SK-N-SH (cell line): ENCODE measurements around the gene DELE1. TPM values are rescaled to one million over a fixed set of nuclear protein-coding genes. Genes with fewer than 3 reads are reported as not detected.

Experiments
- CTCF ChIA-PET: fragments of 300-600, 350-600 bp; formaldehyde crosslinking; extraction: SDS; loops from one replicate; lab custom pipeline; 2021; lab: Yijun Ruan, JAX
- POLR2A ChIA-PET: fragments of 350-600 bp; sonication (Branson Sonifier 250); formaldehyde crosslinking; extraction: SDS; loops from one replicate; lab custom pipeline; 2020; ENCODE audit warnings: antibody characterized with exemption, inconsistent platforms; lab: Yijun Ruan, JAX
- DNase-seq: peaks from one replicate; pipeline ENCODE4 v3.0.0; 2012
- H2AFZ ChIP-seq: fragments of 200-600 bp; sonication (generic); 2 replicates; pipeline ENCODE4 v1.8.1; 2016; ENCODE audit warnings: antibody characterized with exemption, mild to moderate bottlenecking, low read depth
- H3F3A ChIP-seq: fragments of 200-600 bp; sonication (generic); replicated peaks from 2 replicates; pipeline ENCODE3; 2016; ENCODE audit warnings: antibody characterized with exemption, mild to moderate bottlenecking; ENCODE audit not compliant: insufficient read depth
- H3K27ac ChIP-seq, 2 experiments: fragments of 200-500 bp in 1 of 2; fragments of 200-600 bp in 1 of 2; sonication (Bioruptor generic) in 1 of 2; sonication (generic), shearing (Covaris generic) in 1 of 2; 2 replicates each; pipeline versions ENCODE4 v1.5.1 to v1.6.1; 2014 to 2016; ENCODE audit warnings: low read depth in 2 of 2, inconsistent platforms in 1 of 2, low read length in 1 of 2, mild to moderate bottlenecking in 1 of 2, mixed read lengths in 1 of 2
- H3K27me3 ChIP-seq: fragments of 200-600 bp; sonication (generic), shearing (Covaris generic); 2 replicates; pipeline ENCODE4 v1.6.1; 2016; ENCODE audit warnings: mixed run types; ENCODE audit not compliant: insufficient read depth
- H3K36me3 ChIP-seq, 2 experiments: fragments of 200-500 bp in 1 of 2; fragments of 200-600 bp in 1 of 2; sonication (Bioruptor generic) in 1 of 2; sonication (generic) in 1 of 2; replicated peaks in 1 of 2; 2 replicates each; pipeline versions ENCODE3 to v1.5.1; 2014 to 2016; ENCODE audit warnings: low read length in 1 of 2, mild to moderate bottlenecking in 1 of 2; ENCODE audit not compliant: insufficient read depth in 2 of 2, control insufficient read depth in 1 of 2
- H3K4me1 ChIP-seq, 2 experiments: fragments of 200-500 bp in 1 of 2; fragments of 200-600 bp in 1 of 2; sonication (Bioruptor generic) in 1 of 2; sonication (generic), shearing (Covaris generic) in 1 of 2; 2 replicates each; pipeline versions ENCODE4 v1.5.1 to v1.6.1; 2014 to 2016; ENCODE audit warnings: low read depth in 1 of 2, low read length in 1 of 2, mixed run types in 1 of 2; ENCODE audit not compliant: insufficient read depth in 2 of 2, control insufficient read depth in 1 of 2
- H3K4me2 ChIP-seq: fragments of 200-600 bp; sonication (generic), shearing (Covaris generic); 2 replicates; pipeline ENCODE4 v1.6.1; 2017; ENCODE audit warnings: mixed run types
- H3K4me3 ChIP-seq, 2 experiments: fragments of 200-500 bp in 1 of 2; fragments of 200-600 bp in 1 of 2; sonication (Bioruptor generic) in 1 of 2; sonication (generic), shearing (Covaris generic) in 1 of 2; 2 replicates each; pipeline versions ENCODE4 v1.5.1 to v1.8.1; 2014 to 2016; ENCODE audit warnings: low read depth in 2 of 2, inconsistent platforms in 1 of 2, low read length in 1 of 2, mild to moderate bottlenecking in 1 of 2, mixed read lengths in 1 of 2, moderate library complexity in 1 of 2
- H3K79me2 ChIP-seq: fragments of 200-600 bp; sonication (generic); 2 replicates; pipeline ENCODE4 v1.8.1; 2017; ENCODE audit warnings: mild to moderate bottlenecking; ENCODE audit not compliant: insufficient read depth
- H3K9ac ChIP-seq: fragments of 200-600 bp; sonication (generic); 2 replicates; pipeline ENCODE4 v1.6.1; 2017; ENCODE audit warnings: mixed run types
- H3K9me2 ChIP-seq: fragments of 200-600 bp; sonication (generic); 2 replicates; pipeline ENCODE4 v1.6.1; 2017; ENCODE audit warnings: mixed run types
- H3K9me3 ChIP-seq: fragments of 200-600 bp; sonication (generic); 2 replicates; pipeline ENCODE4 v1.6.1; 2017; ENCODE audit warnings: mixed run types, mild to moderate bottlenecking, moderate library complexity
- H4K20me1 ChIP-seq: fragments of 200-600 bp; sonication (generic); 2 replicates; pipeline ENCODE4 v1.6.1; 2017; ENCODE audit warnings: mild to moderate bottlenecking, mixed run types; ENCODE audit not compliant: insufficient read depth
- ELF1 ChIP-seq: IDR thresholded peaks from 2 replicates; pipeline ENCODE4 v1.4.0; 2012
- EP300 ChIP-seq, 2 experiments: IDR thresholded peaks; 2 replicates each; pipeline versions ENCODE4 v1.4.0 to v1.6.1; 2012; ENCODE audit warnings: borderline replicate concordance in 1 of 2, low read depth in 1 of 2, low read length in 1 of 2
- EZH2phosphoT487 ChIP-seq: fragments of 200-600 bp; sonication (generic); IDR thresholded peaks from 2 replicates; pipeline ENCODE4 v1.6.1; 2017; ENCODE audit warnings: low read depth, mixed run types, mild to moderate bottlenecking, antibody characterized with exemption, moderate library complexity, borderline replicate concordance
- FOSL2 ChIP-seq: IDR thresholded peaks from 2 replicates; pipeline ENCODE4 v1.4.0; 2012; ENCODE audit warnings: low read depth, mild to moderate bottlenecking, moderate library complexity, borderline replicate concordance
- FOXJ3 ChIP-seq: sonication (generic); formaldehyde crosslinking; IDR thresholded peaks from 2 replicates; pipeline ENCODE4 v1.5.1; 2020; ENCODE audit warnings: mild to moderate bottlenecking, missing genetic modification reagents
- GABPA ChIP-seq: IDR thresholded peaks from 2 replicates; pipeline ENCODE4 v1.4.0; 2012; ENCODE audit warnings: low read depth, mild to moderate bottlenecking
- MEF2A ChIP-seq: IDR thresholded peaks from 2 replicates; pipeline ENCODE4 v1.4.0; 2012; ENCODE audit warnings: low read depth, borderline replicate concordance
- NFIC ChIP-seq: IDR thresholded peaks from 2 replicates; pipeline ENCODE4 v1.4.0; 2012; ENCODE audit warnings: borderline replicate concordance
- RAD21 ChIP-seq: IDR thresholded peaks from 2 replicates; pipeline ENCODE4 v1.6.1; 2012; ENCODE audit warnings: mild to moderate bottlenecking, low read length
- RCOR1 ChIP-seq: fragments of 150-350 bp; IDR thresholded peaks from 2 replicates; pipeline ENCODE4 v1.6.1; 2017; ENCODE audit warnings: antibody characterized with exemption, low read length
- REST ChIP-seq: IDR thresholded peaks from 2 replicates; pipeline ENCODE4 v1.6.1; 2012; ENCODE audit warnings: mild to moderate bottlenecking, low read depth, low read length, moderate library complexity
- USF2 ChIP-seq: fragments of 150-350 bp; IDR thresholded peaks from 2 replicates; pipeline ENCODE4 v1.6.1; 2017; ENCODE audit warnings: antibody characterized with exemption, low read length, low read depth, borderline replicate concordance
- WGBS: methylation state at CpG from one replicate; pipeline ENCODE4 v1.1.6; 2017; ENCODE audit warnings: low lambda C conversion rate; 5-methylcytosine and 5-hydroxymethylcytosine counted together
- polyA plus RNA-seq, 3 experiments: library from polyadenylated mRNA; depleted of rRNA; stranded (reverse); fragments of >200 nt; gene quantifications; 2 replicates each; pipeline ENCODE4 v1.2.3, GENCODE V29; 2012

The DELE1 gene
- polyA plus RNA-seq, 1 of the 3 experiments (the other 2 are of a cell fraction) = 60.3 TPM

GRCh38 chr5:141961466-141961865 is 37.8 kb downstream of the DELE1 start (continued):
- no peak for TF ChIP-seq NFIC
- no peak for TF ChIP-seq EP300 (IDR thresholded peaks at IDR 0.05; ENCODE audit: borderline replicate concordance in 1 of 2, low read depth in 1 of 2, low read length in 1 of 2)
- no peak for TF ChIP-seq USF2
- no peak for TF ChIP-seq EZH2phosphoT487
- TF ChIP-seq FOXJ3 (CRISPR knock-in tag) = no peak
- TF ChIP-seq ELF1 = no peak
- no peak for TF ChIP-seq RCOR1
- TF ChIP-seq, all 33 proteins: peak for 0

- no peak overlapping the region for H3K4me2 ChIP-seq
- peaks cover 0 to 7% of the 10 kb centered on the region in 2 experiments; a peak in 1 of 4 replicates for H3K4me1 ChIP-seq
- WGBS = 54% methylated on average over 3 of the region's 3 CpGs
- no peak overlapping the region for H3K27ac ChIP-seq
- H3K9me3 ChIP-seq = no peaks in the 10 kb centered on the region
- H4K20me1 ChIP-seq = no peaks in the 10 kb centered on the region
- H3K9me2 ChIP-seq = no peaks in the 10 kb centered on the region
- TF ChIP-seq FOSL2 = no peak
- no peak for TF ChIP-seq EP300 (IDR thresholded peaks at IDR 0.05; ENCODE audit: borderline replicate concordance in 1 of 2, low read depth in 1 of 2, low read length in 1 of 2)
- no peak for TF ChIP-seq GABPA
- TF ChIP-seq REST = no peak
- CTCF ChIA-PET = interaction anchor here (0.7 to 9.7 kb wide), 11 partner anchors 6 to 299 kb away, joined by 3 to 325 read pairs (median 4); partner anchors contain the start of genes DELE1 and RNF14
- H3K27me3 ChIP-seq = no peaks in the 10 kb centered on the region
- no peaks in the 10 kb centered on the region for H3K79me2 ChIP-seq
- no peaks in the 10 kb centered on the region for H3F3A ChIP-seq
- POLR2A ChIA-PET = no interaction called here
- no peak for DNase-seq
- no peak overlapping the region for H3K4me3 ChIP-seq
- no peak overlapping the region for H2AFZ ChIP-seq
- no peaks in the 10 kb centered on the region for H3K36me3 ChIP-seq
- H3K9ac ChIP-seq = no peak overlapping the region
Observed at GRCh38 chr5:141963701-141964100, 40.0 kb downstream of the DELE1 start.

GRCh38 chr5:141965071-141965470 is 41.4 kb downstream of the DELE1 start:
- no peaks in the 10 kb centered on the region for H3K27me3 ChIP-seq
- TF ChIP-seq MEF2A (no peak), RAD21 (no peak)
- H3K4me1 ChIP-seq = peaks cover 0 to 12% of the 10 kb centered on the region in 2 experiments; a peak in 2 of 4 replicates
- 90% methylated on average over 4 of the region's 7 CpGs for WGBS
- H3K79me2 ChIP-seq = peaks cover 9% of the 10 kb centered on the region
- H3F3A ChIP-seq = peaks cover 7% of the 10 kb centered on the region
- no peak overlapping the region for H3K9ac ChIP-seq
- no peak overlapping the region for H3K27ac ChIP-seq
- DNase-seq = no peak
- no peak overlapping the region for H3K4me3 ChIP-seq
- no peaks in the 10 kb centered on the region for H4K20me1 ChIP-seq
- POLR2A ChIA-PET = no interaction called here
- CTCF ChIA-PET = interaction anchor here (0.7 to 9.7 kb wide), 3 partner anchors 51 to 269 kb away, joined by 4 to 325 read pairs (median 5); no protein-coding TSS in a partner anchor
- H3K9me2 ChIP-seq = no peaks in the 10 kb centered on the region
- H2AFZ ChIP-seq = no peak overlapping the region
- H3K4me2 ChIP-seq = no peak overlapping the region
- no peaks in the 10 kb centered on the region for H3K9me3 ChIP-seq
- no peaks in the 10 kb centered on the region for H3K36me3 ChIP-seq
